DOHH2 (cell line): ENCODE data around the gene PAF1.
A peak's percentile ranks its signal among the peaks of the same experiment; 100 is the strongest.

Experiments
- H3F3A ChIP-seq: fragments of 200-600 bp; sonication (generic), shearing (Covaris generic); 2 replicates; pipeline ENCODE4 v1.6.0; 2016; ENCODE audit warnings: antibody characterized with exemption, mild to moderate bottlenecking; ENCODE audit not compliant: control insufficient read depth, insufficient read depth
- H3K27ac ChIP-seq: fragments of 200-600 bp; sonication (generic); 2 replicates; pipeline ENCODE4 v1.5.1; 2014; ENCODE audit warnings: low read depth, mild to moderate bottlenecking, low read length, moderate library complexity
- H3K27me3 ChIP-seq: fragments of 200-600 bp; sonication (generic); 2 replicates; pipeline ENCODE4 v1.6.1; 2014; ENCODE audit warnings: mild to moderate bottlenecking, low read length, mixed read lengths; ENCODE audit not compliant: control insufficient read depth
- H3K36me3 ChIP-seq: fragments of 200-600 bp; sonication (generic); 2 replicates; pipeline ENCODE4 v1.6.1; 2014; ENCODE audit warnings: mild to moderate bottlenecking, low read length, moderate library complexity, mixed read lengths; ENCODE audit not compliant: control insufficient read depth
- H3K4me1 ChIP-seq: fragments of 200-600 bp; sonication (generic); 2 replicates; pipeline ENCODE4 v1.6.1; 2014; ENCODE audit warnings: mild to moderate bottlenecking, low read length, mixed read lengths; ENCODE audit not compliant: control insufficient read depth
- H3K4me2 ChIP-seq: fragments of 200-600 bp; sonication (generic); 2 replicates; pipeline ENCODE4 v1.6.0; 2014; ENCODE audit warnings: mild to moderate bottlenecking, low read length, moderate library complexity
- H3K4me3 ChIP-seq: fragments of 200-600 bp; sonication (generic); 2 replicates; pipeline ENCODE4 v1.5.1; 2014; ENCODE audit warnings: mild to moderate bottlenecking, low read length, mixed read lengths
- H3K79me2 ChIP-seq: fragments of 200-600 bp; sonication (generic); 2 replicates; pipeline ENCODE4 v1.6.1; 2014; ENCODE audit warnings: mild to moderate bottlenecking, low read length, mixed read lengths; ENCODE audit not compliant: control insufficient read depth
- H3K9me2 ChIP-seq: fragments of 200-600 bp; sonication (generic); replicated peaks from 2 replicates; pipeline ENCODE4 v1.6.1; 2014; ENCODE audit warnings: mild to moderate bottlenecking, low read length, mixed read lengths; ENCODE audit not compliant: control insufficient read depth
- H3K9me3 ChIP-seq: fragments of 200-600 bp; sonication (generic); 2 replicates; pipeline ENCODE4 v1.6.1; 2014; ENCODE audit warnings: antibody characterized with exemption, low read length, mixed read lengths; ENCODE audit not compliant: control insufficient read depth, insufficient read depth
- H4K20me1 ChIP-seq: fragments of 200-600 bp; sonication (generic); 2 replicates; pipeline ENCODE4 v1.6.0; 2014; ENCODE audit warnings: low read depth, mild to moderate bottlenecking, antibody characterized with exemption, low read length, moderate library complexity; ENCODE audit not compliant: control insufficient read depth, insufficient read depth
- EZH2phosphoT487 ChIP-seq: fragments of 200-600 bp; sonication (generic); IDR thresholded peaks from 2 replicates; pipeline ENCODE4 v1.6.1; 2017; ENCODE audit warnings: borderline replicate concordance, mild to moderate bottlenecking, antibody characterized with exemption, low read length, moderate library complexity, mixed read lengths
- TF ChIP-seq, protein P1 (sequence below): fragments of 200-600 bp; sonication (generic); IDR thresholded peaks from one replicate; pipeline ENCODE4 v1.5.1; 2014; ENCODE audit warnings: antibody characterized with exemption, mild to moderate bottlenecking, low read depth, low read length; ENCODE audit not compliant: poor library complexity, severe bottlenecking

Gene PAF1

DNA sequence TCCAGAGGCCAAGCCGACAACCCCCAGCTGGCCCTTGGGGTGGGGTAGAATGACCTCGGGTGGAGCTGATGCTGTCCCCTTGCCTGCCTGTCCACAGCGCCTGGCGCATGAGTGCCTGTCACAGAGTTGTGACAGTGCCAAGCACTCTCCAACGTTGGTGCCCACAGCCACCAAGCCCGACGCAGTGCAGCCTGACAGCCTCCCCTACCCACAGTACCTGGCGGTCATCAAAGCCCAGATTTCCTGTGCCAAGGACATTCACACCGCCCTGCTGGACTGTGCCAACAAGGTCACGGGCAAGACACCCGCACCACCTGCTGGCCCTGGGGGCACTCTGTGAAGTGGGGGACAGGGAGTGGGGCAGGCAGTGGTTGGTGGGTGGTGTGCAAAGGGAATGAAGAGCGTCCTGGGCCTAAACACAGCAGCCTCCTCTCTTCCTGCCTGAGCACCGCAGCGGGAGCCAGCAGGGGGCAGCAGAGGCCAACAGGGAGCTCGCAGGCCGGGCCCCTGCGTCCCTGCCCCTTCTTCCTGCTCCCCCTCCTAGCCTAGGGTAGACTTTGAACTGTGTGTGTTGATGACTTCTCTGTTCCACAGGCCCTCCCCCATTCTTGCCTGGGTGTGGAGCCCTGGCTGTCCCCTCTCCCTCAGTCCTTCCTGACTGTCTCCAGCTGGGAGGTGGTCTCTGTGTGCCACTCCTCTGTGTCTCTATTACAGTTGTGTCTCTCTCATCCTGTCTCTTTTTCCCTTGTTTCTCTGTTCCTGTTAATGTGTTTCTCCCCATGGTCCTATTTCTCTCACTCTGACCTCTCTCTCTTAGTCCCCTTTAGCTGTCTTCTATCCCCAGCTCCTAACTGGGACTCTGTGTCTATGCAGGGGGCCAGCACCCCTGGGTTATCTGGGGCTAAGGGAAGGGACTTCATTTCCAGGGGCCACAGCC lies 6.7 kb upstream of the PAF1 start:
- Histone ChIP-seq H4K20me1 (no peaks in the 10 kb centered on the region), H3K4me3 (peak overlapping the region; percentile 51), H3K36me3 (peaks cover 24% of the 10 kb centered on the region), H3K9me2 (no peaks in the 10 kb centered on the region), H3K4me1 (peaks cover 54% of the 10 kb centered on the region), H3K4me2 (peak overlapping the region; percentile 62), H3K27ac (peak overlapping the region; percentile 77), H3F3A (peaks cover 21% of the 10 kb centered on the region), H3K27me3 (no peaks in the 10 kb centered on the region), H3K79me2 (peaks cover 19% of the 10 kb centered on the region), H3K9me3 (no peaks in the 10 kb centered on the region)
- TF ChIP-seq EZH2phosphoT487: no peak
- TF ChIP-seq, protein P1, sequence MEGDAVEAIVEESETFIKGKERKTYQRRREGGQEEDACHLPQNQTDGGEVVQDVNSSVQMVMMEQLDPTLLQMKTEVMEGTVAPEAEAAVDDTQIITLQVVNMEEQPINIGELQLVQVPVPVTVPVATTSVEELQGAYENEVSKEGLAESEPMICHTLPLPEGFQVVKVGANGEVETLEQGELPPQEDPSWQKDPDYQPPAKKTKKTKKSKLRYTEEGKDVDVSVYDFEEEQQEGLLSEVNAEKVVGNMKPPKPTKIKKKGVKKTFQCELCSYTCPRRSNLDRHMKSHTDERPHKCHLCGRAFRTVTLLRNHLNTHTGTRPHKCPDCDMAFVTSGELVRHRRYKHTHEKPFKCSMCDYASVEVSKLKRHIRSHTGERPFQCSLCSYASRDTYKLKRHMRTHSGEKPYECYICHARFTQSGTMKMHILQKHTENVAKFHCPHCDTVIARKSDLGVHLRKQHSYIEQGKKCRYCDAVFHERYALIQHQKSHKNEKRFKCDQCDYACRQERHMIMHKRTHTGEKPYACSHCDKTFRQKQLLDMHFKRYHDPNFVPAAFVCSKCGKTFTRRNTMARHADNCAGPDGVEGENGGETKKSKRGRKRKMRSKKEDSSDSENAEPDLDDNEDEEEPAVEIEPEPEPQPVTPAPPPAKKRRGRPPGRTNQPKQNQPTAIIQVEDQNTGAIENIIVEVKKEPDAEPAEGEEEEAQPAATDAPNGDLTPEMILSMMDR: peak; percentile 91

GRCh38 chr19:39390451-39390750 lies 505 bp downstream of the PAF1 start:
- Histone ChIP-seq H3F3A (no peaks in the 10 kb centered on the region; the same call in 1 of the 2 replicates), H3K79me2 (peaks cover 39% of the 10 kb centered on the region), H3K4me1 (peaks cover 18% of the 10 kb centered on the region), H3K4me2 (peak overlapping the region; percentile 90), H3K9me2 (no peaks in the 10 kb centered on the region), H3K36me3 (peaks cover 57% of the 10 kb centered on the region), H3K4me3 (peak overlapping the region; percentile 80), H4K20me1 (peaks cover 4% of the 10 kb centered on the region; the same call in 1 of the 2 replicates), H3K9me3 (no peaks in the 10 kb centered on the region), H3K27ac (peak overlapping the region; percentile 78), H3K27me3 (no peaks in the 10 kb centered on the region)
- TF ChIP-seq, protein P1: no peak
- TF ChIP-seq EZH2phosphoT487: no peak

- H3K27me3 ChIP-seq: no peaks in the 10 kb centered on the region
These were observed 1.1 kb downstream of the PAF1 start for GRCh38 chr19:39389631-39390414.

More at GRCh38 chr19:39389631-39390414, 1.1 kb downstream of the PAF1 start:
- peak overlapping the region; percentile 90 for H3K4me2 ChIP-seq
- H3K27ac ChIP-seq: peak overlapping the region; percentile 78; the same call in 1 of the 2 replicates
- H3K9me2 ChIP-seq: no peaks in the 10 kb centered on the region
- H3K36me3 ChIP-seq: peaks cover 62% of the 10 kb centered on the region
- no peak for TF ChIP-seq EZH2phosphoT487
- TF ChIP-seq, protein P1: no peak
- no peaks in the 10 kb centered on the region; the same call in 1 of the 2 replicates for H3F3A ChIP-seq
- H3K4me3 ChIP-seq: peak overlapping the region; percentile 80
- H3K9me3 ChIP-seq: no peaks in the 10 kb centered on the region
- peaks cover 39% of the 10 kb centered on the region for H3K79me2 ChIP-seq
- H4K20me1 ChIP-seq: peaks cover 4% of the 10 kb centered on the region; the same call in 1 of the 2 replicates
- H3K4me1 ChIP-seq: peaks cover 18% of the 10 kb centered on the region
